Smooth muscle cell of bladder (primary cell): ENCODE results near the gene TUB. TPM values are rescaled to one million over a fixed set of nuclear protein-coding genes. Genes with fewer than 3 reads are reported as not detected.

Experiments
- total RNA-seq: library from RNA; depleted of rRNA; stranded (reverse); fragments of >200 nt; gene quantifications from 2 replicates; pipeline ENCODE4 v1.2.3, GENCODE V29; 2014

Gene TUB, protein sequence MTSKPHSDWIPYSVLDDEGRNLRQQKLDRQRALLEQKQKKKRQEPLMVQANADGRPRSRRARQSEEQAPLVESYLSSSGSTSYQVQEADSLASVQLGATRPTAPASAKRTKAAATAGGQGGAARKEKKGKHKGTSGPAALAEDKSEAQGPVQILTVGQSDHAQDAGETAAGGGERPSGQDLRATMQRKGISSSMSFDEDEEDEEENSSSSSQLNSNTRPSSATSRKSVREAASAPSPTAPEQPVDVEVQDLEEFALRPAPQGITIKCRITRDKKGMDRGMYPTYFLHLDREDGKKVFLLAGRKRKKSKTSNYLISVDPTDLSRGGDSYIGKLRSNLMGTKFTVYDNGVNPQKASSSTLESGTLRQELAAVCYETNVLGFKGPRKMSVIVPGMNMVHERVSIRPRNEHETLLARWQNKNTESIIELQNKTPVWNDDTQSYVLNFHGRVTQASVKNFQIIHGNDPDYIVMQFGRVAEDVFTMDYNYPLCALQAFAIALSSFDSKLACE
- total RNA-seq, result 15.2 and 21.6 TPM in 2 replicates

DNA sequence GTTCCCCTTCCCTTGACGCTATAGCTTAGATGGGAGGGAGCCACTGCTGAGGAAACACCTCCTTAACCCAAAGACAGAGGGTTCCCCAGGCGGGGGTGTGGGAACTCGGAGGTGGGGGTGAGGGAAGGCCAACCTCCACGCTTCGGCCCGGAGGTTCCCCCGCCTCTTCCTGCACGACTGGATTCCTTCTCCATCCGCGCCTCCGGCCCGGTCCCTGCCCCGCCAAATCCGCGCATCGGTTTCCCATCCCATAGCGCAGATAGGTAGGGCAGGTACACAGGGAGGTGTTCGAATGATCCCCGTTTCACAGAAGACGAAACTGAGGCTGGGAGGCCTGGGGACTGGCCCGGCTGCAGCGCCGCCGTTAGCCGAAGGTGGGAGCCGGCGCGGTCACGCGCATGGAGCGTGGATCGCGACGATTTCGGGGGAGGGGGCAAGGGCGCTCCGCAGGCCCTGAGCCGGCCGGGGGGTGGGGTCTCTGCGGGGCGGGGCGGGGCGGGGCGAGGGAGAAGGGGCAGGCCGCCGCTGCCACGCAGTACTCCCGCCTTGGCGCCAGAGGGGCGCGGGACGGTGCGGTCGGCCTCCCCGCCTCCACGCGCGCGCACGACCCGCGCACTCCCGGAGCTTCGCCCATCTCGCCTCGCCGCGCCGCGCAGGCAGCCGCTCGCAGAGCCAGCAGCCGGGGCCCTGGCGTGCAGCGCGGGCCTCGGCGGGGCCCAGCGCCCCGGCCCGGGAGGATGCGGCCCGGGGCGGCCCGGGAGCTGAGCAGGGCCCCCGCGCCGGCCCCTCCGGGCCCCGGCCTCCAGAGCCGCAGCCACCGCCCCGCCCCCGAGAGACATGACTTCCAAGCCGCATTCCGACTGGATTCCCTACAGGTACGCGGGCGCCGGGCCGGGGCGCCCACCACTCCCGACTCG lies at the start of gene TUB:
Gene TUB (plus strand): TSS at position 538 of the 917 bp plus-strand sequence. CDS start 300 bp downstream, at position 838.

Other genes with a start within 250 kb of the TUB start
- not detected in 2 replicates for gene OR10A6, start 149.9 kb upstream of the TUB start, total RNA-seq
- gene OR10A3, start 139.5 kb upstream of the TUB start, total RNA-seq, result not detected in 2 replicates
- 0.09 and 0.14 TPM in 2 replicates for gene NLRP10, start 115.8 kb upstream of the TUB start, total RNA-seq
- 256 and 283 TPM in 2 replicates for gene EIF3F, start 93.9 kb upstream of the TUB start, total RNA-seq
- gene RIC3, start 87.8 kb downstream of the TUB start, total RNA-seq, result not detected in 2 replicates
- not detected in 2 replicates for gene LMO1, start 182.7 kb downstream of the TUB start, total RNA-seq